Natural killer cell (primary cell): ENCODE data around the gene COX10. TPM values are rescaled to one million over a fixed set of nuclear protein-coding genes. Genes with fewer than 3 reads are reported as not detected.

ENCODE experiments used
- ATAC-seq, 3 donors: fragments of 150-1000 bp in 2 of 3; fragments of 200-7000 bp in 1 of 3; cut with Tn5 transposase; 1 replicate in 1 of 3; 2 replicates in 2 of 3; pipeline ENCODE4 v1.10.0; 2021; ENCODE audit warnings: mild to moderate bottlenecking in 2 of 3, moderate library complexity in 2 of 3
- DNase-seq, 2 donors: peaks; one replicate each; pipeline versions ENCODE4 v3.0.0 to v3.0.0-alpha.2; 2013 to 2021; ENCODE audit warnings: mixed read lengths in 1 of 2
- H3K27ac ChIP-seq: one replicate; pipeline ENCODE4 v1.5.1; 2013; ENCODE audit warnings: mild to moderate bottlenecking, low read length
- H3K27me3 ChIP-seq: one replicate; pipeline ENCODE4 v1.6.1; 2013; ENCODE audit warnings: low read length; ENCODE audit not compliant: control insufficient read depth, insufficient read depth
- H3K36me3 ChIP-seq: one replicate; pipeline ENCODE4 v1.6.1; 2013; ENCODE audit warnings: low read length; ENCODE audit not compliant: control insufficient read depth, insufficient read depth
- H3K4me1 ChIP-seq: one replicate; pipeline ENCODE4 v1.6.1; 2013; ENCODE audit warnings: low read length; ENCODE audit not compliant: control insufficient read depth, insufficient read depth
- H3K4me3 ChIP-seq: one replicate; pipeline ENCODE4 v1.5.1; 2013; ENCODE audit warnings: low read length
- H3K9me3 ChIP-seq: one replicate; pipeline ENCODE4 v1.6.1; 2013; ENCODE audit warnings: low read length; ENCODE audit not compliant: control insufficient read depth, insufficient read depth
- H3K27ac Mint-ChIP-seq, 2 donors: one replicate each; pipeline ENCODE4 v1.8.0; 2022; ENCODE audit warnings: mild to moderate bottlenecking in 2 of 2, mixed read lengths in 2 of 2, moderate library complexity in 1 of 2
- H3K27me3 Mint-ChIP-seq, 2 donors: one replicate each; pipeline ENCODE4 v1.8.0; 2022; ENCODE audit warnings: low read depth in 2 of 2, mixed read lengths in 2 of 2
- H3K36me3 Mint-ChIP-seq: one replicate; pipeline ENCODE4 v1.8.0; 2022; ENCODE audit warnings: mixed read lengths
- H3K4me1 Mint-ChIP-seq, 2 donors: one replicate each; pipeline ENCODE4 v1.8.0; 2022; ENCODE audit warnings: mixed read lengths in 2 of 2
- H3K4me3 Mint-ChIP-seq: one replicate; pipeline ENCODE4 v1.8.0; 2022; ENCODE audit warnings: mild to moderate bottlenecking, moderate library complexity, mixed read lengths
- H3K9me3 Mint-ChIP-seq, 2 donors: one replicate each; pipeline ENCODE4 v1.8.0; 2022; ENCODE audit warnings: mixed read lengths in 2 of 2
- CTCF ChIP-seq: fragments of 200-600 bp; IDR thresholded peaks from one replicate; pipeline ENCODE4 v1.8.0; 2022; ENCODE audit warnings: antibody characterized with exemption
- WGBS: methylation state at CpG from one replicate; pipeline ENCODE4 v1.1.7; 2013; ENCODE audit warnings: missing lambda C conversion rate; ENCODE audit not compliant: insufficient coverage; 5-methylcytosine and 5-hydroxymethylcytosine counted together
- intact Hi-C: fragments of 100-400 bp; cut with micrococcal nuclease; formaldehyde crosslinking; loops from one replicate; pipeline ENCODE4 v1.14.2; 2022
- total RNA-seq, 4 donors: library from RNA; stranded (reverse); fragments of 120-200 nt in 1 of 4; gene quantifications; one replicate each; pipeline versions ENCODE4 v1.2.3 to v1.2.4, GENCODE V29; 2013 to 2022

Gene COX10
- total RNA-seq, 3 donors from 2014 or later (not counting 1 experiment from before 2014, with no cell fraction given), result 12.5 to 17.0 (median 13.5) TPM

- TF ChIP-seq CTCF, result no peak
- ATAC-seq, result no peak
- DNase-seq, result no peak
- Mint-ChIP-seq H3K4me3 (peak overlapping the region; percentile 84), H3K36me3 (no peaks in the 10 kb centered on the region), H3K27ac (peak overlapping the region; percentile 91 to 92), H3K9me3 (no peaks in the 10 kb centered on the region), H3K27me3 (no peaks in the 10 kb centered on the region), H3K4me1 (peaks cover 89 to 92% of the 10 kb centered on the region in 2 donors)
- intact Hi-C loops, result loop anchor here (5.0 kb wide), 1 partner anchor 266 kb away; no protein-coding TSS in a partner anchor
- no peaks in the 10 kb centered on the region for H3K36me3 ChIP-seq
- peaks cover 85% of the 10 kb centered on the region for H3K4me1 ChIP-seq
- H3K27me3 ChIP-seq, result no peaks in the 10 kb centered on the region
- 69% methylated on average over 6 of the region's 6 CpGs for WGBS
- no peak overlapping the region for H3K4me3 ChIP-seq
- no peaks in the 10 kb centered on the region for H3K9me3 ChIP-seq
- H3K27ac ChIP-seq, result peak overlapping the region; percentile 79
Measured at GRCh38 chr17:14198013-14198412, 128.7 kb downstream of the COX10 start.

DNA sequence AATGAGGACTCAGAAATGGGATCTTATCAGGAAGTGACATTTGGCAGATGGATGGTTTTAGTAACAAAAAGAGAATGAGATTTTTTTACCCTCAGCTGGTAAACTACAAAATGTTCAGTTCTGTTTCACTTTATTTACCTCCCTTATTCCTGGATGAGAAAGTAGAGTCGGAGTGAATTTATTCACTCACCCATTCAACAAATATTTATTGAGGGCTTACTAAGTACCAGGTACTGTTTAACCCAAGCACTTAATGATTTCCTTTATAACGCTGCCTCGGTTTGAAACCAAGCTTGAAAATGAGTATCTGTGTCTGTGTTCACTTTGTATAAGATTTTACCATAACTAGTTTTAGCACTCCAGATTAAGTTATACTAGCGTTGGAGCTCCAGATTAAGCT is 129.3 kb downstream of the COX10 start:
- Mint-ChIP-seq H3K4me3 (peak overlapping the region; percentile 84), H3K4me1 (peaks cover 90 to 92% of the 10 kb centered on the region in 2 donors), H3K9me3 (no peaks in the 10 kb centered on the region), H3K36me3 (no peaks in the 10 kb centered on the region), H3K27me3 (no peaks in the 10 kb centered on the region), H3K27ac (peak overlapping the region; percentile 91 to 92)
- H3K27me3 ChIP-seq, result no peaks in the 10 kb centered on the region
- intact Hi-C loops, result loop anchor here (5.0 kb wide), 1 partner anchor 266 kb away; no protein-coding TSS in a partner anchor
- DNase-seq, result no peak
- H3K9me3 ChIP-seq, result no peaks in the 10 kb centered on the region
- no peak overlapping the region for H3K4me3 ChIP-seq
- no peak for ATAC-seq
- no peaks in the 10 kb centered on the region for H3K36me3 ChIP-seq
- WGBS, result 80% methylated on average over 1 of the region's 4 CpGs
- TF ChIP-seq CTCF, result no peak
- H3K4me1 ChIP-seq, result peaks cover 86% of the 10 kb centered on the region
- H3K27ac ChIP-seq, result peak overlapping the region; percentile 79

- WGBS, result 50% methylated on average over 5 of the region's 5 CpGs
- no peaks in the 10 kb centered on the region for H3K36me3 Mint-ChIP-seq
- peaks cover 97 to 99% of the 10 kb centered on the region in 2 donors for H3K4me1 Mint-ChIP-seq
- Histone ChIP-seq H3K27me3 (no peaks in the 10 kb centered on the region), H3K4me1 (peaks cover 87% of the 10 kb centered on the region), H3K36me3 (no peaks in the 10 kb centered on the region), H3K4me3 (no peak overlapping the region), H3K27ac (peak overlapping the region; percentile 73), H3K9me3 (no peaks in the 10 kb centered on the region)
- no peak for TF ChIP-seq CTCF
- no peak for DNase-seq
- H3K27me3 Mint-ChIP-seq, result no peaks in the 10 kb centered on the region
- H3K27ac Mint-ChIP-seq, result peak overlapping the region; percentile 91 to 92
- peak overlapping the region; percentile 84 for H3K4me3 Mint-ChIP-seq
- no peaks in the 10 kb centered on the region for H3K9me3 Mint-ChIP-seq
- intact Hi-C loops, result loop anchor here (5.0 kb wide), 1 partner anchor 267 kb away; no protein-coding TSS in a partner anchor
- ATAC-seq, result no peak
Measured at GRCh38 chr17:14199601-14200000, 130.3 kb downstream of the COX10 start.

DNA sequence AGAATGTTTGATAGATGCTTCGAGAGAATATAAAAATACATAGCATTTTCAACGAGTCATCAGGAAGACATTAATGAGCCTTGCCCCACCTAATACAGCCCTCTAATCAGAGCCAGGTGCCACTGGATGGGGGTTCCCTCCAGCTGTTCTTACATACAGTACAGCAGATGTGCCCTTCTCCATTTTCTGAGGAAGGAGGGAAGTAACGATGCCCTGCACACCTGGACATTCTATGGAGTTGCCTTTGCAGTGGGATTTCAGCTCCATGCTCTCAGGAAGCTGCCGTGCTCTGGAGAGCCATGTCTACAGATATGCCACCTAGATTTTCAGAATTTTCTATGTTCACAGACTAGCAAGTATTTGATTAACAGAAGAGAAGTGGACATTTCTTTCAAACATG is 131.1 kb downstream of the COX10 start:
- ATAC-seq, result no peak

More for the DNA sequence above, 131.1 kb downstream of the COX10 start:
- intact Hi-C loops, result loop anchor here (5.0 kb wide), 2 partner anchors 133 to 227 kb away; partner anchors contain the start of gene COX10
- H3K4me1 Mint-ChIP-seq, result peaks cover 100% of the 10 kb centered on the region in 2 donors
- Histone ChIP-seq H3K9me3 (no peaks in the 10 kb centered on the region), H3K27ac (peak overlapping the region; percentile 73), H3K4me1 (peaks cover 93% of the 10 kb centered on the region), H3K27me3 (no peaks in the 10 kb centered on the region), H3K36me3 (no peaks in the 10 kb centered on the region), H3K4me3 (no peak overlapping the region)
- no peaks in the 10 kb centered on the region for H3K27me3 Mint-ChIP-seq
- peak overlapping the region; percentile 91 to 92 for H3K27ac Mint-ChIP-seq
- H3K4me3 Mint-ChIP-seq, result peak overlapping the region; percentile 40
- H3K36me3 Mint-ChIP-seq, result no peaks in the 10 kb centered on the region
- H3K9me3 Mint-ChIP-seq, result no peaks in the 10 kb centered on the region
- no peak for TF ChIP-seq CTCF
- 97% methylated on average over 2 of the region's 4 CpGs for WGBS
- DNase-seq, result no peak
